Keratinocyte (primary cell): Measurements from ENCODE around the gene DCAF15.

ENCODE experiments used
- EZH2 ChIP-seq: IDR thresholded peaks from one replicate; pipeline ENCODE4 v1.6.1; 2012; ENCODE audit warnings: inconsistent platforms, mild to moderate bottlenecking, low read length, moderate library complexity
- TF ChIP-seq, protein P1 (sequence below), 3 experiments: IDR thresholded peaks in 1 of 3; conservative IDR thresholded peaks in 1 of 3; optimal IDR thresholded peaks in 1 of 3; 2 replicates in 2 of 3; 3 replicates in 1 of 3; pipeline versions ENCODE3 to v1.5.1; 2011; ENCODE audit warnings: low read length in 3 of 3, mild to moderate bottlenecking in 3 of 3, moderate library complexity in 2 of 3, control low read depth in 1 of 3, inconsistent platforms in 1 of 3; ENCODE audit not compliant: insufficient read depth in 2 of 3; ENCODE audit errors: extremely low read depth in 1 of 3

DNA sequence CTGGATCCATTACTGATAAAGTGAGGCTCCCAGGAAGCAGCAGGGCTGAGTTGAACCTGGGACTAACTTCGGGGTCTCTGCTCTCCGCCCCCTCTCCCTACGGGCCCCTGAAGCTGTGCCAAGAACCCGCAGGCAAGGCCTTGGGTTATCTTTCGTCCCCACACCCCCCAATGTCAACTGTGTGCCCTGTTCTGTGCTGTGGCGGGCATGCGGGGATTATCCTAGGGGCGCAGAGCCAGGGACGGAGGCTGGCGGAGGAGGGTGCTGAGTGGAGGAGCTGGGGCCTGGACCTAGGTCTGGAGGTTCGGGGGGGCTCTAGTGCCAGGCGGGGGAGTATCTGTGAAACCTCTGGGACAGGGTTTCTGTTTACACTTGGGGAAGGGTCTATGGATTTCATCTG is 27.4 kb downstream of the DCAF15 start:
- no peak for TF ChIP-seq EZH2
- TF ChIP-seq, protein P1, sequence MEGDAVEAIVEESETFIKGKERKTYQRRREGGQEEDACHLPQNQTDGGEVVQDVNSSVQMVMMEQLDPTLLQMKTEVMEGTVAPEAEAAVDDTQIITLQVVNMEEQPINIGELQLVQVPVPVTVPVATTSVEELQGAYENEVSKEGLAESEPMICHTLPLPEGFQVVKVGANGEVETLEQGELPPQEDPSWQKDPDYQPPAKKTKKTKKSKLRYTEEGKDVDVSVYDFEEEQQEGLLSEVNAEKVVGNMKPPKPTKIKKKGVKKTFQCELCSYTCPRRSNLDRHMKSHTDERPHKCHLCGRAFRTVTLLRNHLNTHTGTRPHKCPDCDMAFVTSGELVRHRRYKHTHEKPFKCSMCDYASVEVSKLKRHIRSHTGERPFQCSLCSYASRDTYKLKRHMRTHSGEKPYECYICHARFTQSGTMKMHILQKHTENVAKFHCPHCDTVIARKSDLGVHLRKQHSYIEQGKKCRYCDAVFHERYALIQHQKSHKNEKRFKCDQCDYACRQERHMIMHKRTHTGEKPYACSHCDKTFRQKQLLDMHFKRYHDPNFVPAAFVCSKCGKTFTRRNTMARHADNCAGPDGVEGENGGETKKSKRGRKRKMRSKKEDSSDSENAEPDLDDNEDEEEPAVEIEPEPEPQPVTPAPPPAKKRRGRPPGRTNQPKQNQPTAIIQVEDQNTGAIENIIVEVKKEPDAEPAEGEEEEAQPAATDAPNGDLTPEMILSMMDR (optimal IDR thresholded peaks at IDR 0.05 in 1 of 3, IDR thresholded peaks at IDR 0.05 in 1 of 3, conservative IDR thresholded peaks at IDR 0.05 in 1 of 3; ENCODE audit: extremely low read depth in 1 of 3, insufficient read depth in 2 of 3, low read length in 3 of 3), result no peak
